GM10266 (cell line): Measurements from ENCODE around the gene CCDC157.

ENCODE experiments used
- DNase-seq: peaks from one replicate; pipeline ENCODE4 v3.0.0; 2012; ENCODE audit errors: extremely low spot score
- CTCF ChIP-seq: IDR thresholded peaks from 2 replicates; pipeline ENCODE4 v1.5.1; 2012; ENCODE audit warnings: mild to moderate bottlenecking, low read depth; ENCODE audit not compliant: control insufficient read depth, insufficient read depth; ENCODE audit errors: missing control alignments

CCDC157 gene

GRCh38 chr22:30347255-30347892 lies 9.4 kb upstream of the CCDC157 start:
- no peak for TF ChIP-seq CTCF
- DNase-seq = no peak

- no peak for DNase-seq
- TF ChIP-seq CTCF = no peak
These were observed 8.4 kb upstream of the CCDC157 start for GRCh38 chr22:30348404-30348803.

- no peak for DNase-seq
- TF ChIP-seq CTCF = no peak
These were observed 8.0 kb upstream of the CCDC157 start for GRCh38 chr22:30348809-30349208.

- DNase-seq = no peak
- TF ChIP-seq CTCF = no peak
These were observed 5.6 kb upstream of the CCDC157 start for GRCh38 chr22:30351226-30351625.

- no peak for DNase-seq
These were observed 2.2 kb upstream of the CCDC157 start for GRCh38 chr22:30354644-30355043.

GRCh38 chr22:30357236-30357570 lies 396 bp downstream of the CCDC157 start:
- no peak for DNase-seq
- TF ChIP-seq CTCF = no peak

More at GRCh38 chr22:30354644-30355043, 2.2 kb upstream of the CCDC157 start:
- TF ChIP-seq CTCF = no peak

GRCh38 chr22:30357650-30358215 lies 926 bp downstream of the CCDC157 start:
- no peak for TF ChIP-seq CTCF
- DNase-seq = no peak
